ENCODE data around the gene NLRP1. TPM values are rescaled to one million over a fixed set of nuclear protein-coding genes. Genes with fewer than 3 reads are reported as not detected.

The NLRP1 gene
- total and polyA plus RNA-seq, 2 of the 13 experiments (the other 11 are each of a cell fraction or from before 2014, with no cell fraction given) = 3.4 to 3.7 TPM

DNA sequence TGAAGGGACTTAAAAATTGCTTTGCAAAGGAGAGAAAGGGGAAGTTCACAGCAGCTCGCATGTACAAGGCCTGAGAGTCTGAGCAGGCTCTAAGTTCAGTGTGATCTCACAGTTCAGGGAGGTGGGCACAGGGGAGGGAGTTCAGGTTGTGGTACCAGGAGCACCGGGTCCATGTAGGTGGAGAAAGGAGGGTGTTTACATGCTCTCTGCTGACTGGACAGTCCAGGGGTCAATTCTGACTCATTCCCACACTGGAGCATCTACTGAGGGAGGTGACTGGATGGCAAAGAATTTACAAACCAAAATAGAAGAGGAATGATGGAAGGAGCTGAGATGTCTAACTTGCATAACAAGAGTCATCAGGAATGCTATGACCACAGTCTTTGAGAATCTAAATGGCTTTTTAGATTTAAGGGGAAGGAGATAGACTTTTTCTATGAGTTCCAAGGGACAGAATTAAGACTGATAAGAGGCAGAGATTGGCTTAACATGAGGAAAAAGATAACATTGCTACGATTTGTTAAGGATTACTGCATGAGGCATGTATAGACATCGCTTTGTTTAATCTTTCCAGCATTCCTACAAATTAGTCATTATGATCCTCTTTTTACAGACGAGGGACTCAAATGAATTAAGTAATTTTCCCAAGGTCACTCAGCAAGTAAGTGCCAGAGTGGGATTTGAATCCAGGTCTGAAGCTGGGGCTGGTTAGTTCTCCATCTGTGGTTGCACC lies 68.1 kb downstream of the NLRP1 start (continued):
- TF ChIP-seq, protein P1, sequence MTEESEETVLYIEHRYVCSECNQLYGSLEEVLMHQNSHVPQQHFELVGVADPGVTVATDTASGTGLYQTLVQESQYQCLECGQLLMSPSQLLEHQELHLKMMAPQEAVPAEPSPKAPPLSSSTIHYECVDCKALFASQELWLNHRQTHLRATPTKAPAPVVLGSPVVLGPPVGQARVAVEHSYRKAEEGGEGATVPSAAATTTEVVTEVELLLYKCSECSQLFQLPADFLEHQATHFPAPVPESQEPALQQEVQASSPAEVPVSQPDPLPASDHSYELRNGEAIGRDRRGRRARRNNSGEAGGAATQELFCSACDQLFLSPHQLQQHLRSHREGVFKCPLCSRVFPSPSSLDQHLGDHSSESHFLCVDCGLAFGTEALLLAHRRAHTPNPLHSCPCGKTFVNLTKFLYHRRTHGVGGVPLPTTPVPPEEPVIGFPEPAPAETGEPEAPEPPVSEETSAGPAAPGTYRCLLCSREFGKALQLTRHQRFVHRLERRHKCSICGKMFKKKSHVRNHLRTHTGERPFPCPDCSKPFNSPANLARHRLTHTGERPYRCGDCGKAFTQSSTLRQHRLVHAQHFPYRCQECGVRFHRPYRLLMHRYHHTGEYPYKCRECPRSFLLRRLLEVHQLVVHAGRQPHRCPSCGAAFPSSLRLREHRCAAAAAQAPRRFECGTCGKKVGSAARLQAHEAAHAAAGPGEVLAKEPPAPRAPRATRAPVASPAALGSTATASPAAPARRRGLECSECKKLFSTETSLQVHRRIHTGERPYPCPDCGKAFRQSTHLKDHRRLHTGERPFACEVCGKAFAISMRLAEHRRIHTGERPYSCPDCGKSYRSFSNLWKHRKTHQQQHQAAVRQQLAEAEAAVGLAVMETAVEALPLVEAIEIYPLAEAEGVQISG (CRISPR knock-in tag; IDR thresholded peaks at IDR 0.05) = peak; percentile 36; the same call in 1 of the 2 replicates
- TF ChIP-seq GFI1 (CRISPR knock-in tag; IDR thresholded peaks at IDR 0.05; ENCODE audit: borderline replicate concordance) (no peak), ZNF329 (CRISPR knock-in tag; IDR thresholded peaks at IDR 0.05; ENCODE audit: low read depth) (no peak; the same call in 1 of the 2 replicates), ZBTB7A (CRISPR knock-in tag; IDR thresholded peaks at IDR 0.05) (no peak), CBX1 (IDR thresholded peaks at IDR 0.05; ENCODE audit: low read depth) (no peak), AGO1 (IDR thresholded peaks at IDR 0.05; ENCODE audit: low read depth, low read length, poor library complexity, severe bottlenecking) (no peak), PRPF4 (IDR thresholded peaks at IDR 0.05; ENCODE audit: low read depth, low read length, poor library complexity, severe bottlenecking) (no peak), PHF8 (CRISPR knock-in tag; IDR thresholded peaks at IDR 0.05) (no peak), ZFP62 (CRISPR knock-in tag; IDR thresholded peaks at IDR 0.05) (no peak), FOXJ3 (CRISPR knock-in tag; IDR thresholded peaks at IDR 0.05; ENCODE audit: borderline replicate concordance) (no peak), ZSCAN22 (CRISPR knock-in tag; IDR thresholded peaks at IDR 0.05) (no peak), THYN1 (CRISPR knock-in tag; IDR thresholded peaks at IDR 0.05; ENCODE audit: borderline replicate concordance, low read depth) (no peak), ZNF20 (CRISPR knock-in tag; IDR thresholded peaks at IDR 0.05) (no peak), FOXK1 (CRISPR knock-in tag; IDR thresholded peaks at IDR 0.05; ENCODE audit: borderline replicate concordance, low read depth) (peak; percentile 89; the same call in 1 of the 2 replicates), ZNF326 (CRISPR knock-in tag; IDR thresholded peaks at IDR 0.05; ENCODE audit: borderline replicate concordance) (no peak), MED13 (CRISPR knock-in tag; IDR thresholded peaks at IDR 0.05) (no peak), ZNF768 (CRISPR knock-in tag; IDR thresholded peaks at IDR 0.05) (no peak), ZNF10 (CRISPR knock-in tag; IDR thresholded peaks at IDR 0.05; ENCODE audit: borderline replicate concordance, low read depth) (no peak), NFYB (CRISPR knock-in tag; IDR thresholded peaks at IDR 0.05) (peak; percentile 58), TRIM24 (CRISPR knock-in tag; IDR thresholded peaks at IDR 0.05) (no peak), SATB2 (CRISPR knock-in tag; IDR thresholded peaks at IDR 0.05) (no peak), ZNF256 (CRISPR knock-in tag; conservative IDR thresholded peaks at IDR 0.05) (no peak)
- TF ChIP-seq, protein P2, sequence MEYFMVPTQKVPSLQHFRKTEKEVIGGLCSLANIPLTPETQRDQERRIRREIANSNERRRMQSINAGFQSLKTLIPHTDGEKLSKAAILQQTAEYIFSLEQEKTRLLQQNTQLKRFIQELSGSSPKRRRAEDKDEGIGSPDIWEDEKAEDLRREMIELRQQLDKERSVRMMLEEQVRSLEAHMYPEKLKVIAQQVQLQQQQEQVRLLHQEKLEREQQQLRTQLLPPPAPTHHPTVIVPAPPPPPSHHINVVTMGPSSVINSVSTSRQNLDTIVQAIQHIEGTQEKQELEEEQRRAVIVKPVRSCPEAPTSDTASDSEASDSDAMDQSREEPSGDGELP (IDR thresholded peaks at IDR 0.05; ENCODE audit: borderline replicate concordance, low read depth) = no peak; the same call in 1 of the 2 replicates
- TF ChIP-seq, protein P3, sequence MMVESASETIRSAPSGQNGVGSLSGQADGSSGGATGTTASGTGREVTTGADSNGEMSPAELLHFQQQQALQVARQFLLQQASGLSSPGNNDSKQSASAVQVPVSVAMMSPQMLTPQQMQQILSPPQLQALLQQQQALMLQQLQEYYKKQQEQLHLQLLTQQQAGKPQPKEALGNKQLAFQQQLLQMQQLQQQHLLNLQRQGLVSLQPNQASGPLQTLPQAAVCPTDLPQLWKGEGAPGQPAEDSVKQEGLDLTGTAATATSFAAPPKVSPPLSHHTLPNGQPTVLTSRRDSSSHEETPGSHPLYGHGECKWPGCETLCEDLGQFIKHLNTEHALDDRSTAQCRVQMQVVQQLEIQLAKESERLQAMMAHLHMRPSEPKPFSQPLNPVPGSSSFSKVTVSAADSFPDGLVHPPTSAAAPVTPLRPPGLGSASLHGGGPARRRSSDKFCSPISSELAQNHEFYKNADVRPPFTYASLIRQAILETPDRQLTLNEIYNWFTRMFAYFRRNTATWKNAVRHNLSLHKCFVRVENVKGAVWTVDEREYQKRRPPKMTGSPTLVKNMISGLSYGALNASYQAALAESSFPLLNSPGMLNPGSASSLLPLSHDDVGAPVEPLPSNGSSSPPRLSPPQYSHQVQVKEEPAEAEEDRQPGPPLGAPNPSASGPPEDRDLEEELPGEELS (CRISPR knock-in tag; IDR thresholded peaks at IDR 0.05) = peak; percentile 70; the same call in 1 of the 2 replicates
- TF ChIP-seq, protein P4, sequence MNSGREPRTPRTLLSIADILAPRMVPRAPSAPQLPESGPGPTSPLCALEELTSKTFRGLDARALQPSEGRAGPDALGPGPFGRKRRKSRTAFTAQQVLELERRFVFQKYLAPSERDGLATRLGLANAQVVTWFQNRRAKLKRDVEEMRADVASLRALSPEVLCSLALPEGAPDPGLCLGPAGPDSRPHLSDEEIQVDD (CRISPR knock-in tag; IDR thresholded peaks at IDR 0.05; ENCODE audit: borderline replicate concordance) = no peak

Data from HepG2 (cell line).